HG02678 (cell line): Measurements from ENCODE around the gene ZNF442.
"Not testable (repeated sequence)": the region's sequence is repeated elsewhere in the genome, so short reads cannot be mapped to it uniquely, and the experiment has no call there.

Experiments
- ATAC-seq: cut with Tn5 transposase; IDR thresholded peaks from one replicate; pipeline ENCODE4 v1.9.1; 2021; ENCODE audit warnings: mild to moderate bottlenecking, moderate library complexity; ENCODE audit not compliant: unreplicated experiment

ZNF442 gene

GRCh38 chr19:12331211-12331941 lies 34.1 kb downstream of the ZNF442 start:
- ATAC-seq: peak; percentile 39

- ATAC-seq: no peak
These were observed 35.1 kb downstream of the ZNF442 start for GRCh38 chr19:12330340-12330739.

- ATAC-seq: no peak
These were observed 39.8 kb downstream of the ZNF442 start for GRCh38 chr19:12325690-12326089.

GRCh38 chr19:12318782-12319413 lies 46.6 kb downstream of the ZNF442 start:
- ATAC-seq: no peak

- ATAC-seq: no peak
These were observed 50.9 kb downstream of the ZNF442 start for GRCh38 chr19:12314553-12314952.

- ATAC-seq: not testable (repeated sequence)
These were observed 56.6 kb downstream of the ZNF442 start for GRCh38 chr19:12308891-12309290.
